ENCODE results near the gene FBLN5. TPM values are rescaled to one million over a fixed set of nuclear protein-coding genes. Genes with fewer than 3 reads are reported as not detected.

FBLN5 gene
- total RNA-seq, 1 donor from 2014 or later = 98.7 TPM

DNA sequence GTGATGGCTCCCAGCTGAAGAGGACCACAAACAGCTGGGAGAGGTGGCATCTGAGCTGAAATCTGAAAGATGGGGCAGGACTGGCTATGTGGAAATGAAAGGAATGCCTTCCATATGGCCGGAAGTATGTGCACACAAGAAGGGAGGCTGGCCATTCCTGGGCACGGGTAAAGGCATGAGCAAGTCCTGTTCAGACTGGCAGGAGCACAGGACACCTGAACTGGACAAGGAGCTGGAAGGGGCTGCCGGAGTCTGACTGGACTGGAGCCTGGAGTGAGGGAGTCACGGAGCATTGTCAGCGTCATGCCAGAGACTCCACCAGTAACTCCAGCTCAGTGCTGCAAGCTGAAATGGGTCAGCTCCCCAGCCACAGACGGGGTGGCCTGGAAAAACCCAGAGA is 68.3 kb downstream of the FBLN5 start:
- Mint-ChIP-seq H3K4me3 (ENCODE audit: unreplicated experiment) (no peak overlapping the region), H3K27ac (ENCODE audit: unreplicated experiment) (no peak overlapping the region), H3K9me3 (ENCODE audit: unreplicated experiment) (no peaks in the 10 kb centered on the region), H3K27me3 (ENCODE audit: unreplicated experiment) (no peaks in the 10 kb centered on the region), H3K36me3 (ENCODE audit: unreplicated experiment) (peaks cover 29% of the 10 kb centered on the region), H3K4me1 (ENCODE audit: unreplicated experiment) (no peaks in the 10 kb centered on the region)
- TF ChIP-seq, protein P1, sequence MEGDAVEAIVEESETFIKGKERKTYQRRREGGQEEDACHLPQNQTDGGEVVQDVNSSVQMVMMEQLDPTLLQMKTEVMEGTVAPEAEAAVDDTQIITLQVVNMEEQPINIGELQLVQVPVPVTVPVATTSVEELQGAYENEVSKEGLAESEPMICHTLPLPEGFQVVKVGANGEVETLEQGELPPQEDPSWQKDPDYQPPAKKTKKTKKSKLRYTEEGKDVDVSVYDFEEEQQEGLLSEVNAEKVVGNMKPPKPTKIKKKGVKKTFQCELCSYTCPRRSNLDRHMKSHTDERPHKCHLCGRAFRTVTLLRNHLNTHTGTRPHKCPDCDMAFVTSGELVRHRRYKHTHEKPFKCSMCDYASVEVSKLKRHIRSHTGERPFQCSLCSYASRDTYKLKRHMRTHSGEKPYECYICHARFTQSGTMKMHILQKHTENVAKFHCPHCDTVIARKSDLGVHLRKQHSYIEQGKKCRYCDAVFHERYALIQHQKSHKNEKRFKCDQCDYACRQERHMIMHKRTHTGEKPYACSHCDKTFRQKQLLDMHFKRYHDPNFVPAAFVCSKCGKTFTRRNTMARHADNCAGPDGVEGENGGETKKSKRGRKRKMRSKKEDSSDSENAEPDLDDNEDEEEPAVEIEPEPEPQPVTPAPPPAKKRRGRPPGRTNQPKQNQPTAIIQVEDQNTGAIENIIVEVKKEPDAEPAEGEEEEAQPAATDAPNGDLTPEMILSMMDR (IDR thresholded peaks at IDR 0.05) = no peak
- no peak for DNase-seq (ENCODE audit: extremely low spot score, unreplicated experiment)

DNA sequence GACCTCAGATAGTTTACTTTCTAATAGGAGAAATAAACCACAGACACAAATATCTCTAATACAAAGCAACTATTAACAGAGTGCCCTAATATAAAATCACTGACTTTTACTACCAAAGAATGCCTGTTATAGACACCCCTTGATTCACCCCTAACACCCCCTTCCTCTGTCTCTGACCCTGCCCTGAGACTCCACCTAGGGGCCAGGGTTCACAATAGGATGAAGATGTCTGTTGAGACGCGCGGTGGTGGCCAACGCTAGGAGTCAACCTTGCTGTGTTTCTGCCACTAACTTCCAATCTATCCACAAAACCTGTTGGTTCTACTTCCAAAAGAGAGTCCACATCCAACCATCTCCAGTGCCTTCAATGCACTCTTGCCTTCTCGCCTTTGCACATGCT is 69.2 kb downstream of the FBLN5 start:
- peaks cover 33% of the 10 kb centered on the region for H3K36me3 Mint-ChIP-seq (ENCODE audit: unreplicated experiment)
- TF ChIP-seq, protein P1 (IDR thresholded peaks at IDR 0.05) = no peak
- no peak for DNase-seq (ENCODE audit: extremely low spot score, unreplicated experiment)
- H3K27me3 Mint-ChIP-seq (ENCODE audit: unreplicated experiment) = no peaks in the 10 kb centered on the region
- H3K27ac Mint-ChIP-seq (ENCODE audit: unreplicated experiment) = no peak overlapping the region
- no peaks in the 10 kb centered on the region for H3K4me1 Mint-ChIP-seq (ENCODE audit: unreplicated experiment)
- H3K9me3 Mint-ChIP-seq (ENCODE audit: unreplicated experiment) = no peaks in the 10 kb centered on the region
- H3K4me3 Mint-ChIP-seq (ENCODE audit: unreplicated experiment) = no peak overlapping the region

DNA sequence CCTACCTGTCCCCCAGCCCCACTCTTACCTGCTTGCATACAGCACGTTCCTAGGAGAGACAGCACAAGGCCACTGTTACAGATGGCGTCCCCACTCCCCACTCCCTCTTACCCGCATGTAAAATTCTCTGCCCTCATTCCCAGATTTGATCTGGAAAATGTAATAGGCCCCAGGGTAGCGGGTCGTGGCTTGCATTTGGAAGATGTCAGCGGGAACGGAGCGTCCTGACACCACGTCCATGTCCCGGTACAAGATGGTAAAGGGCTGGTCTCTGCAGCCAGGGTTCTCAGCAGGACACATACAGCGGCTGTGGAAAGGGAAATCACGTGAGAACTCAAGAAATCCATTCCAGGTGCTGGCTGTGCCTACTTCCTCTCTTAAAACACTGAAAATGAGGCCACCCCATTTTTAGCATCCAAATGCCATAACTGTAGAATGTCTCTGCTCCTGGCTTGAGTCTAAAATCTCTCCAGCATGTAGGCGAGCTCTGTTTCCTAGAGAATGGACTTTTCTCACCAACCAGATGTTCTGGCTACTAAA is 70.0 kb downstream of the FBLN5 start:
- peaks cover 37% of the 10 kb centered on the region for H3K36me3 Mint-ChIP-seq (ENCODE audit: unreplicated experiment)
- peaks cover 2% of the 10 kb centered on the region for H3K4me1 Mint-ChIP-seq (ENCODE audit: unreplicated experiment)

DNA sequence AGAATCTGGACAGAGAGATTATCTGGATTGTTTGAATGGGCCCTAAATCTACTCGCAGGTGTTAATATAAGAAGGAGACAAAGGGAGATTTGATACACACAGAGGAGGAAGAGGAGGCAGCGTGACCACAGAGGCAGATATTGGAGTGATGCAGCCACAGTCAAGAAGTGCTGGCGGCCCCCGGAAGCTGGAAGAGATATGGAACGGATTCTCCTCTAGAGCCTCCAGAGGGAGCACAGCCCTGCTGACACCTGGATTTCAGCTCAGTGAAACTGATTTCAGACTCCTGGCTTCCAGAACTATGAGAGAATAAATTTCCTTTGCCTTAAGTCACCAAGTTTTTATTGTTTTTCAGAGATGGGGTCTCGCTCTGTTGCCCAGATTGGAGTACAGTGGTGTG is 71.0 kb downstream of the FBLN5 start:
- Mint-ChIP-seq H3K36me3 (ENCODE audit: unreplicated experiment) (peaks cover 37% of the 10 kb centered on the region), H3K9me3 (ENCODE audit: unreplicated experiment) (no peaks in the 10 kb centered on the region), H3K27ac (ENCODE audit: unreplicated experiment) (no peak overlapping the region), H3K4me3 (ENCODE audit: unreplicated experiment) (no peak overlapping the region), H3K4me1 (ENCODE audit: unreplicated experiment) (peaks cover 7% of the 10 kb centered on the region), H3K27me3 (ENCODE audit: unreplicated experiment) (no peaks in the 10 kb centered on the region)
- TF ChIP-seq, protein P1 (IDR thresholded peaks at IDR 0.05) = no peak
- DNase-seq (ENCODE audit: extremely low spot score, unreplicated experiment) = no peak

More for the DNA sequence above, 70.0 kb downstream of the FBLN5 start:
- TF ChIP-seq, protein P1 (IDR thresholded peaks at IDR 0.05) = no peak
- no peak for DNase-seq (ENCODE audit: extremely low spot score, unreplicated experiment)
- no peak overlapping the region for H3K4me3 Mint-ChIP-seq (ENCODE audit: unreplicated experiment)
- no peaks in the 10 kb centered on the region for H3K27me3 Mint-ChIP-seq (ENCODE audit: unreplicated experiment)
- no peak overlapping the region for H3K27ac Mint-ChIP-seq (ENCODE audit: unreplicated experiment)
- no peaks in the 10 kb centered on the region for H3K9me3 Mint-ChIP-seq (ENCODE audit: unreplicated experiment)

DNA sequence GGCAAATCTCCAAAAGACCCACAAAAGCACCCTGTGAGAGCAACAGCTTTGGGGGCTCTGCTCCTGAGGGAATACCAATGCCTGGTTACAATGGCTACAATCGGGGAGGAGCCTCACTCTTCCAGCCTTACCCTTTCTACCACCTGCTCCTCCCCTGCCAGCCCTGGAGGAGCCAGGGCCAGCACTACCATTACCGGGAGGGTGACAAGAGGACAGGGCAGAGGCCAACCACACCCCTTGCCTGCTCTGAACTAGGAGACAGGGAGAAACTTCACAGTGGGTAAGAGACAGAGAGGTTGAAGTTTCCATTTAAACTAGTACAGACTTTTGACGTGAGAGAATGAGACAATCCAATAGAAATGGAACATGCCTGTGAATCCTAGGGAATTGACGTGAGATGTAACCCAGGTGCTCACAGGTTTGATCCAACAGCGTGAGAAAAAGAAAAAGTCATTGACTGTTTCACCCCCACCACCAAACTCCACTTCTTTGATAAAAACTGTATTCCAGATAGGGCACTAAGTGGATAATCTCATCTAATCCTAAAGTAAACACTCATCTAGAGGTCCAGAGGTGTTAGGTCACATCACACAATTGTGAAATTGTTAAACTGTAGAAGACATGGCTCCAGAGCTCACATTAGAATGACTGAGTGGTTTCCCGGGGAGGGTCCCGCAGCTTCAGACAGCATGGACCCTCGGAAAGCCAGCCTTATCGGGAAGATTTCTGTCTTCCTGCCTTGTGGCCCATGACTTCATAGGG is 71.8 kb downstream of the FBLN5 start:
- H3K27ac Mint-ChIP-seq (ENCODE audit: unreplicated experiment) = no peak overlapping the region
- H3K36me3 Mint-ChIP-seq (ENCODE audit: unreplicated experiment) = peaks cover 37% of the 10 kb centered on the region
- H3K4me1 Mint-ChIP-seq (ENCODE audit: unreplicated experiment) = peaks cover 9% of the 10 kb centered on the region
- no peaks in the 10 kb centered on the region for H3K27me3 Mint-ChIP-seq (ENCODE audit: unreplicated experiment)
- no peak overlapping the region for H3K4me3 Mint-ChIP-seq (ENCODE audit: unreplicated experiment)
- no peaks in the 10 kb centered on the region for H3K9me3 Mint-ChIP-seq (ENCODE audit: unreplicated experiment)
- no peak for DNase-seq (ENCODE audit: extremely low spot score, unreplicated experiment)
- TF ChIP-seq, protein P1 (IDR thresholded peaks at IDR 0.05) = no peak
